Dendritic cell treated with granulocyte-macrophage colony-stimulating factor and Interleukin-4, amounts not matched to agents 40 ng/mL and 50 ng/mL, for 4 days (primary cell): ENCODE measurements around the gene PCBP3.

Source experiments
- H3K27ac Mint-ChIP-seq: one replicate; pipeline ENCODE4 v1.8.0; 2022; ENCODE audit warnings: mild to moderate bottlenecking, mixed read lengths
- H3K27me3 Mint-ChIP-seq: one replicate; pipeline ENCODE4 v1.8.0; 2022; ENCODE audit warnings: mild to moderate bottlenecking, mixed read lengths
- H3K36me3 Mint-ChIP-seq: one replicate; pipeline ENCODE4 v1.8.0; 2022; ENCODE audit warnings: low read depth, mixed read lengths
- H3K4me1 Mint-ChIP-seq: one replicate; pipeline ENCODE4 v1.8.0; 2022; ENCODE audit warnings: low read depth, mixed read lengths
- H3K4me3 Mint-ChIP-seq: one replicate; pipeline ENCODE4 v1.8.0; 2022; ENCODE audit warnings: mild to moderate bottlenecking, moderate library complexity, mixed read lengths
- H3K9me3 Mint-ChIP-seq: one replicate; pipeline ENCODE4 v1.8.0; 2022; ENCODE audit warnings: mixed read lengths
- intact Hi-C: fragments of 100-400 bp; cut with micrococcal nuclease; formaldehyde crosslinking; loops from one replicate; pipeline ENCODE4 v1.15.0; 2022

PCBP3 gene

DNA sequence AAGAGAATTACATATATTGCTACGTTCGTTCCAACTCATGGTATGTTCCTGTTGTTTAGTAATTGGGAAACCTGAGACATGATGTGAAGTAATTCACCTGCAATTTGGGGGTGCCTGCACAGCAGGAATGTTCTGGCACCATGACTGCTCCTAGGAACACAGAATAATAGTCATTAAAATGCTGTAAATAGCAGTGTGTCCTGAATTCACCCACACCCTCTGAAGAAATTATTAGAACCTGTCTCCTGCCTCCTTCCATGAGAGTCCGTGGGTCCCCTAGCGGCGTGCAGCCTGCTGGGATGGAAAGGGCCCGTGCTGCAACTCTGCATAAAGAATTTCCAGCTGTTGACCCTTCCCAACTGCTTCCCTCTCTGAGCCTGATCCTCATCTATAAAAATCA is 143.1 kb downstream of the PCBP3 start:
- Mint-ChIP-seq H3K27ac (no peak overlapping the region), H3K9me3 (no peaks in the 10 kb centered on the region), H3K4me3 (no peak overlapping the region), H3K27me3 (no peaks in the 10 kb centered on the region), H3K36me3 (no peaks in the 10 kb centered on the region), H3K4me1 (no peaks in the 10 kb centered on the region)
- intact Hi-C loops, result no loop called here

DNA sequence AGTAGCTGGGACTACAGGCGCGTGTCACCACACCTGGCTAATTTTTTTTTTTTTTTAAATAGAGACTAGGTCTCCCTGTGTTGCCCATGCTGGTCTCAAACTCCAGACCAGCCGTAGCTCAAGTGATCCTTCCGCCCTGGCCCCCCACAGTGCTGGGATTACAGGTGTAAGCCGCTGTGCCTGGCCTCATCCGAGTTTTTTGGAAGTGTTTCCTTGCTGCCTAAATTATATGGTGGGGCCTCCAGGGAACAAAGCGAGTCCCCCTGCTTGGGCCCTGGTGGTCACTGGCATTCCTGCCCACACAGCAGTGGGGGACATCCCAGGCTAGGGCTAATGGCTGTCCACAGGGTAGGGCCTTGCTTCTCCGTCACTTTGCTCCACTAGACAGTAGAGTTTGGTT is 143.8 kb downstream of the PCBP3 start:
- Mint-ChIP-seq H3K36me3 (no peaks in the 10 kb centered on the region), H3K27ac (no peak overlapping the region), H3K27me3 (no peaks in the 10 kb centered on the region), H3K9me3 (no peaks in the 10 kb centered on the region), H3K4me3 (no peak overlapping the region), H3K4me1 (no peaks in the 10 kb centered on the region)
- intact Hi-C loops, result no loop called here

DNA sequence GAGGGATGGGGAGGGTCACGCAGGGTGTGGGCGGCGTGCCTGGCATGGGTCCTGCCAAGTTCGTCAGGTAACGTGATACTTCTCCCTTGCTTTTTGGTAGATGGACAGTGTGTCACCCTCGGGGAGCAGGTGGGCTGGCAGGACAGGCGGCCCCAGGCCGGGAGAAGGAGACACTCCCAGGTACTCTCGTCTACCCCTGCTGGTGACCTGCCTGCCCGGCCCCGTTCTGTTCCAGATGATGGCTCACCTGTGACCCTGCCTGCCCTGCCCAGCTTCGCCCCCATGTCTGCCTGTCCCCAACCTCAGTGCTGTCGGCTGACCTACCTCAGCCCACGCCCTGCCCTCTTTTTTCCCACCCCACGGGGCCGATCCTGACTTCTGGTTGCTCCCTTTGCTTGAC is 144.7 kb downstream of the PCBP3 start:
- Mint-ChIP-seq H3K27ac (no peak overlapping the region), H3K9me3 (no peaks in the 10 kb centered on the region), H3K36me3 (no peaks in the 10 kb centered on the region)

DNA sequence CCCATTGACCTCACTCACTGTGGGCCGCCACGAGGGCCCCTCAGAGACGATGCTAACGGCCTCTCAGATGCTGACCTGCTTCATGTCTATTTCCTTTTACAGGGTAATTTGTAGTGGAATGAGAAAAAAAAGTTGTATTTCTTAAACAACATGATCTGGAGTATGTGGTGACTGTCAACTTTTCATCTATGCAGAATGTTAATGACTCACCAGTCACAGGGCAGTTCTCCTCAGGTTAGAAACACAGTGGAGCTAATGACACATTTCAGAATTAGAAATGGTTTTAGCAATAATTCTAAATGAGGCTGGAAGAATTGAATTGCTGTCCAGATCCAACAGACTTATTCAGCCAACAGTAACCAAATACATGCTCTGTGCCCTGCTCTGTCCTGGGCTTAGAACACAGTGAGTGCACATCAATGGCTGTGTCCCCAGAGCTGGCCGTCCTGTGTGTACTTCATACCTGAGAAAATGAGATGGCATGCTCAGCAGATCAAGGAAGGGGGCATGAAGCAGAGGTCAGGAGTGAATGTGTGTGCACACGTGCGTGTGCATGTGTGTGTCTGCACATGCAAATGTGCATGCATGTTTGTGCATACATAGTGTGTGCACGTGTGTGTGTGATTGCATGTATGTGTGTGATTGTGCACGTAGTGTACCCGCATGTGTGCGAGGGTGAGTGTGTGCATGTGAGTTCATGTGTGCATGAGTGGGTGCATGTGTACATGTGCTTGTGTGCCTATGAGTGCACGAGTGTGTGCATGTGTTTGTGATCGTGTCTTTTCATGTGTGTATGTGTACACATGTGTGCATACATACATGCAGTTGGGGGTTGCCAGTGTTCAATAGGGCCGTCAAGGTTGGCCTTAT is 145.3 kb downstream of the PCBP3 start:
- Mint-ChIP-seq H3K27me3 (no peaks in the 10 kb centered on the region), H3K4me1 (no peaks in the 10 kb centered on the region)
- intact Hi-C loops, result no loop called here

More for the DNA sequence above, 144.7 kb downstream of the PCBP3 start:
- no peak overlapping the region for H3K4me3 Mint-ChIP-seq
- no peaks in the 10 kb centered on the region for H3K4me1 Mint-ChIP-seq
- intact Hi-C loops, result no loop called here
- no peaks in the 10 kb centered on the region for H3K27me3 Mint-ChIP-seq

DNA sequence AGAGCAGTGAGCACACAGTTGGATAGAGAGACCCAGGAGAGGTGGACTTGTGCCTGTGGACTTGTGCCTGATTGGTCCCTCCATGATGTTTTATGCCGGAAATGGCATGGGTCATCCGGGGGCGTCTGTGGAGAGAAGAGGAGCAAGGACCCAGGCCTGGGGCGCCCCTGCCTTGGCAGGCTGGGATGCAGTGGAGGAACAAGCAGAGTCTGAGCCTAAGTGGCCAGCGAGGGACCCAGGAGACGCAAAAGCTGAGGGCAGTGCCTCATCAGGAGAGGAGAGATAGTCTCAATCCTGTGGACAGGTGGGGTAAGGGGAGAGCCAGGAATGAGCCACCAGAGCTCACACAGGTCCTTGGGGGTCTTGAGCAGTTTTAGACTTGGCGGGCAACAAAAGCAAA is 146.9 kb downstream of the PCBP3 start:
- no peaks in the 10 kb centered on the region for H3K9me3 Mint-ChIP-seq
- intact Hi-C loops, result no loop called here
- H3K27me3 Mint-ChIP-seq, result no peaks in the 10 kb centered on the region
- no peak overlapping the region for H3K27ac Mint-ChIP-seq
- no peaks in the 10 kb centered on the region for H3K36me3 Mint-ChIP-seq
- H3K4me1 Mint-ChIP-seq, result no peaks in the 10 kb centered on the region
- H3K4me3 Mint-ChIP-seq, result no peak overlapping the region

More for the DNA sequence above, 145.3 kb downstream of the PCBP3 start:
- no peak overlapping the region for H3K4me3 Mint-ChIP-seq
- H3K36me3 Mint-ChIP-seq, result no peaks in the 10 kb centered on the region
- no peak overlapping the region for H3K27ac Mint-ChIP-seq
- H3K9me3 Mint-ChIP-seq, result no peaks in the 10 kb centered on the region

DNA sequence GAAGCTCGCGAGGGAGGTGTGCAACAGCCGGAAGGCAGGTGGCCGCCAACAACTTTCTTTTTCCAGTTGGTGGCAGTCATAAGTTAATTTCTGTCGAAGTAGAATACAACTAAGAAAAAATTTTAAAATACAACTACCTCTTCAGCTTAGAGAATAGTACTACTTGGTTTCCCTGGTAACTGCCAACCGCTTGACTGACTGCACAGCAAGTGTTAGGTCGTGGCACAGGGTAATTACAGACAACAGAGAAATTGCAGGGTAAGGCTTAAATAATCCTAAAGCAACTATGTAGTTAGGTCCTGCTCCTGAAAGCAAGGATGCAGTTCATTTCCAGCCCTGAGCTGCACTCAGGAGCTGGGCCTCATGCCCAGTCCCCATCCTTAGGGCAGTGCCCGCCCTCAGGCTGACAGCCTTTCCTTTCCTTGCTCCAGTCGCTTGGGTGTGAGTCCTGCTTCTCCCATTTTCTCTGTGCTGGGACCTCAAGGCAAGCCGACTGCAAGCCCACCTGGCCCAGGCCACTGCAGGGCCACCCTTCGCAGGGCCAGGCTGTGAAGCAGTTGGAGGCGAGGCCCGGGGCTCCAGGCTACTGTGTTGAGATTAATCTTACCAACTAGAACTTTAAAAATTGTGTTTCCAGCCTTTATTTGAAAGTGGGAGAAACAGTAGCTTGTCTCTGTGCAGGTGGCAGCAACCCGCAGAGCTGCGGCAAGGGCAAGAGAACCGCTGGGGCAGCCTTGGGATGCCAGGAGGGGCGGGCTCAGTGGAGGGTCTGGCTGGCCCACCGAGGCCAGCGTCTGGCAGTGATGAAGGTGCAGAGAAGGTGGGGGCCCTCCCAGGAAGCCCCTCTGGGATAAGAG is 148.3 kb downstream of the PCBP3 start:
- Mint-ChIP-seq H3K4me1 (no peaks in the 10 kb centered on the region), H3K27me3 (no peaks in the 10 kb centered on the region), H3K36me3 (no peaks in the 10 kb centered on the region)

DNA sequence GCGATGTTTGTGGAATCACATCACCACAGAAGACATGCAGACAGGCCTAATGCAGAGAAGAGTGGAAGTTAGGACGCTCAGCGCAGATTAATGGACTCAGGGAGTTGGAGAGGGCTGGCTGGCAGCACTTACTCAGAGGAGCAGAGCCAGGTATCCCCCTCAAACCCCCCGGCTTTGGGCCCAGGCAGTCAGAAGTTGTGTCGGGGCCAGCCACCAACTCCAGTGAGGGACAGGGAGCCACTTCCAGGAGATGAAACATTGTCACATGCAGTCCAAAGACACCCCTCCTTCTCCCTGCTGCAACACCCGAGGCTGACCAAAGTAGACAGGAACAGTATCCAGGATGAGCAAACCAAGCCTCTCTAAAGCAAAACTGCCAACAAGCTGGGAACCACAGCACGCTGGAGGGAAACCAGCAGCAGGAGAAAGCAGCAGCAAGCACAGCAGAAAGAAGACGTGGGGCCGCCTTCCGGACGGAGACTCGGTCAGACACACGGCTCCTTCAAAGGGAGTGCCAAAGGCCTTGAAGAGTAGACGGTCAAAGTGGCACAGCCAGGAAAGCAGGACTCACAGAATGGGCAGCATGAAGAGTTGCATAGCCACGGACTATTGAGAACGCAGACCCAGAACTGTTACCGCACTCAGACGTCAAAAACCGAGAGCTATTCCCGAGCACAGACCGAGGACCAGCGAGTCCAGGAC is 149.3 kb downstream of the PCBP3 start:
- Mint-ChIP-seq H3K4me1 (no peaks in the 10 kb centered on the region), H3K27ac (no peak overlapping the region), H3K9me3 (no peaks in the 10 kb centered on the region), H3K27me3 (no peaks in the 10 kb centered on the region), H3K36me3 (no peaks in the 10 kb centered on the region), H3K4me3 (no peak overlapping the region)
- intact Hi-C loops, result no loop called here

More for the DNA sequence above, 148.3 kb downstream of the PCBP3 start:
- Mint-ChIP-seq H3K27ac (no peak overlapping the region), H3K9me3 (no peaks in the 10 kb centered on the region), H3K4me3 (no peak overlapping the region)
- intact Hi-C loops, result no loop called here

DNA sequence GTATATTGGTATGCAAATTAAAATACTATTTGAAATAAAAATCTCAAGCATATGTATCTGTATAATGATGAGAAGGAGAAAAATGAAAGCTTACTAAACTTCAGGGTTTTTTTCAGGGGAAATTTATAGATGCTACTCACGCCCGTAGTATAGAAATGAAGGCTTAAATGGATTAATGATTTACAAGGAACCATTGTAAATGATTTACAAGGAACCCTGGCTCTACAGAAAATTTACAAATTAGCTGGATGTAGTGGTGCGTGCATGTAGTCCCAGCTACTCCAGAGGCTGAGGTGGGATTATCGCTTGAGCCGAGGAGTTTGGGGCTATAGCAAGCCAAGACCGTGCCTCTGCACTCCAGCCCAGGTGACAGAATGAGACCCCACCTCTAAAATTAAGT is 150.5 kb downstream of the PCBP3 start:
- Mint-ChIP-seq H3K27me3 (no peaks in the 10 kb centered on the region), H3K4me1 (no peaks in the 10 kb centered on the region), H3K4me3 (no peak overlapping the region), H3K36me3 (no peaks in the 10 kb centered on the region), H3K27ac (no peak overlapping the region), H3K9me3 (no peaks in the 10 kb centered on the region)
- intact Hi-C loops, result no loop called here

DNA sequence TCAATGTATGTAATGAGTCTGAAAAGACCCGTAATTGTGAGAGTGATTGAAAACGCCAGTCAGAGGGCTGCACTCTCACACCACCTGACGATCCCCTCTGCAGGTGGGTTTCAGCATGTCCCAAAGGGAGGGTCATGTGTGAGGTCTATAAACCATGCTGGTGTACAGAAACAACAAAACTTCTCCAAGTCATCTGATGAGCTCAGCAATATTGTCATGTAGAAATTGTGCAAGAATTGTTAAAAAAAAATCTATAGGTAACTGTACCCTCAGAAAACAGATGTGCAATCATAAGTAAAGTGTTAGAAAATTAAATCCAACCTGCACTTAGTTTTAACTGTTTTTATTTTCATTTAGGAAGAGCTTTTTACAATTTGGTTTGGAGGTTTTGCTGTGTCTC is 152.5 kb downstream of the PCBP3 start:
- H3K36me3 Mint-ChIP-seq, result no peaks in the 10 kb centered on the region
- no peaks in the 10 kb centered on the region for H3K27me3 Mint-ChIP-seq
- no peaks in the 10 kb centered on the region for H3K9me3 Mint-ChIP-seq
- no peak overlapping the region for H3K27ac Mint-ChIP-seq
- H3K4me1 Mint-ChIP-seq, result no peaks in the 10 kb centered on the region
- intact Hi-C loops, result no loop called here
- H3K4me3 Mint-ChIP-seq, result no peak overlapping the region

DNA sequence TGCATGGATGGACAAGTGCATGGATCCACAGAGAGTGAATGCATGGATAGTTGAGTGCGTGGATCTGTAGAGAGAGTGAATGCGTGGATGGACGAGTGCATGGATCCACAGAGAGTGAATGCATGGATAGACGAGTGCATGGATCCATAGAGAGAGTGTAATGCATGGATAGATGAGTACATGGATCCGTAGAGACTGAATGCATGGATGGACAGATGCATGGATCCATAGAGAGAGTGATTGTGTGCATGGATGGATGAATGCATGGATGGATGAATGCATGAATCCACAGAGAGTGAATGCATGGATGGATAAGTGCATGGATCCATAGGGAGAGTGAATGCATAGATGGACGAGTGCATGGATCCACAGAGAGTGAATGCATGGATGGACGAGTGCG is 153.8 kb downstream of the PCBP3 start:
- no peaks in the 10 kb centered on the region for H3K27me3 Mint-ChIP-seq
- intact Hi-C loops, result no loop called here
- no peaks in the 10 kb centered on the region for H3K36me3 Mint-ChIP-seq
- H3K4me1 Mint-ChIP-seq, result no peaks in the 10 kb centered on the region
- no peak overlapping the region for H3K27ac Mint-ChIP-seq
- no peaks in the 10 kb centered on the region for H3K9me3 Mint-ChIP-seq
- H3K4me3 Mint-ChIP-seq, result no peak overlapping the region

DNA sequence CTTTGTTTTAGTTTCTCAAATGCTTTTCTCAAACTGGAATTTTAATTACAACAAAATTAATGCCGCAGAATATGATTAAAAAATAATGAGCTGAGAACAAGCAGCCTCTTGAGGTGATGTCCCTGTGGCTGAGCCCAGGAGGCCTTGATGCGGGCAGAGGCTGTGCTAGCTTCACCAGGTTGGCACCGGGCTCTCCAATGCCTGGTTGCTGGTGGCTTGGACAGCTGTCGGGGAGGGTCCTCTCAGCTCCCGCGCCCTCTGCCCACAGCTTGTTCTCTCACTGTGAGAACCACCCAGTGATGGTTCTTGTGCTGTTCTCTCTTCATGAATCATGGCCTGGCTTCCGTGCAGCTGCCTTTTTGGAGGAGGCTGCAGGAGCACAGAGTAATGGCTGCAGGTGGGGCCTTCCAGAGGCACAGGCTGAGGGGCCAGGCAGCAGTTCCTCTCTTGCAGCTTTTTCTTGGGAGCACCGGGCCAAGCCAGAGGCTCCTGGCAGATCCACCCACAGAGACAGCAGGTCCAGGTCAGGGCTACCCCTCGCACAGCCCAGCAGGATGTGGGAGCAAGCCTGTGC is 156.3 kb downstream of the PCBP3 start:
- no peaks in the 10 kb centered on the region for H3K36me3 Mint-ChIP-seq
- H3K4me3 Mint-ChIP-seq, result no peak overlapping the region
- H3K4me1 Mint-ChIP-seq, result no peaks in the 10 kb centered on the region
- no peaks in the 10 kb centered on the region for H3K9me3 Mint-ChIP-seq
- H3K27me3 Mint-ChIP-seq, result no peaks in the 10 kb centered on the region
- intact Hi-C loops, result no loop called here
- H3K27ac Mint-ChIP-seq, result no peak overlapping the region

DNA sequence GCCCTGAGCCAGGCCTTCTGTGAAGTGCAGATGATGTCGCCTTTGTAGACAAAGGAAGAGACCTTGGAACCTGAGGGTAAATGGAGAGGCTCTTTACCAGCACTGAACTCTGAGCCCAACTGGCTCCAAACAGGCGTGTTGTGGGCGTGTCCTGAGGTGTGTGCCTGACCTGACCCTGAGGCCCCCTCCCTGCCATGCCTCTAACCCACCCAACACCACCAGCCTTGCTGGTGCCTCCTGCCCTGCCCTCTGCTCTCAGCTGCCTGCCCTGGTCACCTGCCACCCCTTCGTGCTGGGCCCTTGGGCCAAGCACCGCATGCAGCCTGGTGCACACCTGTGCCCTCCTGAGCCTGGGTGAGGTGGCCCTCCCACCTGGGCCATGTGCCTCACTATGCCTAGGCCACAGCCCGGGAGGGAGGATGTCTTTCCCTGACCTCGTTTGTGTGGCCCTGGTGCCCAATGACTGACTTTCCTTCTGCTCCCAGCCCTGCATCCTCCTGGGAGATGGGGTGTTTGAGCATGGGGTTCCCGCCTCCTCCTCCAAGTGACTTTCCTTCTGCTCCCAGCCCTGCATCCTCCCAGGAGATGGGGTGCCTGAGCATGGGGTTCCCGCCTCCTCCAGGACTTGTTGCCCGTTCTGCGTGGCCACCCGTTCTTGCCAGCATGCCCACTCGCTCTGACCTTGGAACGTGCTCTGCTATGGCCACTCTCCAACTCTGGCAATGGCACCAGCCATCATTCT is 157.0 kb downstream of the PCBP3 start:
- no peaks in the 10 kb centered on the region for H3K4me1 Mint-ChIP-seq
- H3K27ac Mint-ChIP-seq, result no peak overlapping the region
- intact Hi-C loops, result no loop called here
- no peaks in the 10 kb centered on the region for H3K27me3 Mint-ChIP-seq
- no peaks in the 10 kb centered on the region for H3K36me3 Mint-ChIP-seq
- H3K4me3 Mint-ChIP-seq, result no peak overlapping the region
- no peaks in the 10 kb centered on the region for H3K9me3 Mint-ChIP-seq
